ENCODE results near the gene SPC24. TPM values are rescaled to one million over a fixed set of nuclear protein-coding genes. Genes with fewer than 3 reads are reported as not detected.

SPC24 gene
- total RNA-seq, 1 experiment from 2014 or later: 50.6 TPM

GRCh38 chr19:11116507-11116906 is 39.1 kb downstream of the SPC24 start:
- Histone ChIP-seq H3K27ac (ENCODE audit: low read length) (no peak overlapping the region), H3K4me1 (ENCODE audit: control insufficient read depth, insufficient read depth, low read length) (no peaks in the 10 kb centered on the region), H3K27me3 (ENCODE audit: control insufficient read depth, insufficient read depth, low read length) (no peaks in the 10 kb centered on the region), H3K9me3 (ENCODE audit: control insufficient read depth, insufficient read depth, low read depth, low read length) (no peaks in the 10 kb centered on the region), H3K36me3 (ENCODE audit: control insufficient read depth, insufficient read depth, low read length) (peaks cover 4% of the 10 kb centered on the region), H3K4me3 (ENCODE audit: low read depth in 2 of 2, low read length in 2 of 2) (no peak overlapping the region)
- ATAC-seq (no peak), DNase-seq (ENCODE audit: low read depth, low spot score) (no peak)
- CTCF ChIA-PET: no interaction called here
- TF ChIP-seq POLR2AphosphoS5 (IDR thresholded peaks at IDR 0.05; ENCODE audit: low read depth, low read length): no peak
- no peak for TF ChIP-seq CTCF (IDR thresholded peaks at IDR 0.05)
- TF ChIP-seq TCF7L2 (IDR thresholded peaks at IDR 0.05; ENCODE audit: low read depth, low read length): no peak
- TF ChIP-seq REST (IDR thresholded peaks at IDR 0.05; ENCODE audit: insufficient read depth in 1 of 2, low read depth in 2 of 2, low read length in 1 of 2): no peak
- TF ChIP-seq SIN3A (IDR thresholded peaks at IDR 0.05; ENCODE audit: borderline replicate concordance, insufficient read depth, low read depth, low read length): no peak
- intact Hi-C loops (cut with micrococcal nuclease; ENCODE audit: unreplicated experiment) (no loop called here), in situ Hi-C loops (cut with HindIII; ENCODE audit: low pct_unique_long_range_greater_than_20kb, low sequenced_read_pairs) (no loop called here)
- POLR2A ChIA-PET: no interaction called here
- BruUV-seq (replicated peaks): no TSS peak

GRCh38 chr19:11115895-11116446 is 39.6 kb downstream of the SPC24 start:
- no TSS peak for BruUV-seq (replicated peaks)
- no peak for TF ChIP-seq TCF7L2 (IDR thresholded peaks at IDR 0.05; ENCODE audit: low read depth, low read length)
- TF ChIP-seq POLR2AphosphoS5 (IDR thresholded peaks at IDR 0.05; ENCODE audit: low read depth, low read length): no peak
- no peak for TF ChIP-seq CTCF (IDR thresholded peaks at IDR 0.05)
- ChIA-PET POLR2A (no interaction called here), CTCF (interaction anchor here (0.7 kb wide), 1 partner anchor 10 kb away, joined by 6 read pairs; no protein-coding TSS in a partner anchor)
- Histone ChIP-seq H3K27me3 (ENCODE audit: control insufficient read depth, insufficient read depth, low read length) (no peaks in the 10 kb centered on the region), H3K27ac (ENCODE audit: low read length) (no peak overlapping the region), H3K36me3 (ENCODE audit: control insufficient read depth, insufficient read depth, low read length) (peaks cover 8% of the 10 kb centered on the region), H3K4me3 (ENCODE audit: low read depth in 2 of 2, low read length in 2 of 2) (no peak overlapping the region), H3K4me1 (ENCODE audit: control insufficient read depth, insufficient read depth, low read length) (no peaks in the 10 kb centered on the region; the same call in 1 of the 2 replicates), H3K9me3 (ENCODE audit: control insufficient read depth, insufficient read depth, low read depth, low read length) (no peaks in the 10 kb centered on the region)
- ATAC-seq: no peak
- DNase-seq (ENCODE audit: low read depth, low spot score): no peak
- intact Hi-C loops (cut with micrococcal nuclease; ENCODE audit: unreplicated experiment): no loop called here
- in situ Hi-C loops (cut with HindIII; ENCODE audit: low pct_unique_long_range_greater_than_20kb, low sequenced_read_pairs): no loop called here

Measured in Panc1 (cell line).